ENCODE measurements around the gene SLC38A8.

Gene SLC38A8

GRCh38 chr16:84079664-84080063 lies 37.1 kb upstream of the SLC38A8 start:
- H3K36me3 ChIP-seq (ENCODE audit: control insufficient read depth, insufficient read depth, low read length): peaks cover 16% of the 10 kb centered on the region
- H3K27me3 ChIP-seq (replicated peaks; ENCODE audit: control insufficient read depth, insufficient read depth, low read length): no peaks in the 10 kb centered on the region
- H3K4me3 ChIP-seq (replicated peaks; ENCODE audit: low read depth, low read length): no peak overlapping the region
- no peak for DNase-seq (ENCODE audit: extremely low read depth, insufficient read length)
- TF ChIP-seq CTCF (IDR thresholded peaks at IDR 0.05; ENCODE audit: insufficient read depth, low read length, poor library complexity, severe bottlenecking): no peak

GRCh38 chr16:84075376-84075775 lies 32.8 kb upstream of the SLC38A8 start:
- H3K27me3 ChIP-seq (replicated peaks; ENCODE audit: control insufficient read depth, insufficient read depth, low read length): no peaks in the 10 kb centered on the region
- H3K36me3 ChIP-seq (ENCODE audit: control insufficient read depth, insufficient read depth, low read length): peaks cover 11% of the 10 kb centered on the region
- no peak for DNase-seq (ENCODE audit: extremely low read depth, insufficient read length)
- H3K4me3 ChIP-seq (replicated peaks; ENCODE audit: low read depth, low read length): no peak overlapping the region
- no peak for TF ChIP-seq CTCF (IDR thresholded peaks at IDR 0.05; ENCODE audit: insufficient read depth, low read length, poor library complexity, severe bottlenecking)

DNA sequence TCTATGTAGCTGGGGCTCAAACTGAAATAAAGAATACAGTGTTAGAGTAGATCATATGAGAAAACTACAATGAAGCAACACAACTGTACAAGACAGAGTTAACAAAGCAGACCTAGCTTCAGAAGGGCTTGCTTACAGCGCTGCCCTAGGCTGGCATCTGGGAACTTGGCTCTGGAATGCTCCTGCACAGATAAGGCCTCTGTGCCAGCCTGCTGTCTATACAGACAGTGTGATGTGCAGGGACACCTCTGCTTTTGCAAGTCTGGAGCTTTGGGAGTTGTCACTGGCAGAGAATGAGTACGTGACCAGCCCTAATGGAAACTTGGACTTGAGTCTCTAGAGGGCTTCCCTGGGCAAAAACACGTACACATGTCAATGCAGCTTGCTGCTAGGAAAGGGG lies 32.1 kb upstream of the SLC38A8 start:
- H3K4me3 ChIP-seq (replicated peaks; ENCODE audit: low read depth, low read length): no peak overlapping the region
- H3K27me3 ChIP-seq (replicated peaks; ENCODE audit: control insufficient read depth, insufficient read depth, low read length): no peaks in the 10 kb centered on the region
- peaks cover 12% of the 10 kb centered on the region for H3K36me3 ChIP-seq (ENCODE audit: control insufficient read depth, insufficient read depth, low read length)
- DNase-seq (ENCODE audit: extremely low read depth, insufficient read length): no peak
- no peak for TF ChIP-seq CTCF (IDR thresholded peaks at IDR 0.05; ENCODE audit: insufficient read depth, low read length, poor library complexity, severe bottlenecking)

GRCh38 chr16:84072014-84072413 lies 29.4 kb upstream of the SLC38A8 start:
- no peak for TF ChIP-seq CTCF (IDR thresholded peaks at IDR 0.05; ENCODE audit: insufficient read depth, low read length, poor library complexity, severe bottlenecking)
- Histone ChIP-seq H3K36me3 (ENCODE audit: control insufficient read depth, insufficient read depth, low read length) (peaks cover 27% of the 10 kb centered on the region), H3K4me3 (replicated peaks; ENCODE audit: low read depth, low read length) (no peak overlapping the region), H3K27me3 (replicated peaks; ENCODE audit: control insufficient read depth, insufficient read depth, low read length) (no peaks in the 10 kb centered on the region)
- no peak for DNase-seq (ENCODE audit: extremely low read depth, insufficient read length)

DNA sequence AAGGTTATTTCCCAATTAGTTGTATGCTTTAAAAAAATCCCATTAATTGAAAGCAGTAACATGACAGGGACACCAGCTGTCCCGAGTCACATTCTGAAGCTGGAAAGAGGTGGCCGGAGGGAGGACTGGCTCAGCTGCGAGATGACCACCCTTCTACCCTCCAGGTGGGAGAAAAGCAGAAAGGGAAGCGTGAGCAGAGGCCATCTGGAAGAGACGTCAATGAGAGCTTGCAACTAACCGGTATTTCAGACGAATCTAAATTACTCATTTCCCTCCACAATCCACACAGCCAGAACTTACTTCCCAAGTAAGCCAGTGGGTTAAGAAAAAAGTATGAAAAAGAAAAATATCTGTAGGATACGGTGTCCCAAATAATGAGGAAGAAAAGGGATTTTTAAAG lies 28.5 kb upstream of the SLC38A8 start:
- Histone ChIP-seq H3K36me3 (ENCODE audit: control insufficient read depth, insufficient read depth, low read length) (peaks cover 30% of the 10 kb centered on the region), H3K27me3 (replicated peaks; ENCODE audit: control insufficient read depth, insufficient read depth, low read length) (no peaks in the 10 kb centered on the region), H3K4me3 (replicated peaks; ENCODE audit: low read depth, low read length) (no peak overlapping the region)
- no peak for TF ChIP-seq CTCF (IDR thresholded peaks at IDR 0.05; ENCODE audit: insufficient read depth, low read length, poor library complexity, severe bottlenecking)
- no peak for DNase-seq (ENCODE audit: extremely low read depth, insufficient read length)

DNA sequence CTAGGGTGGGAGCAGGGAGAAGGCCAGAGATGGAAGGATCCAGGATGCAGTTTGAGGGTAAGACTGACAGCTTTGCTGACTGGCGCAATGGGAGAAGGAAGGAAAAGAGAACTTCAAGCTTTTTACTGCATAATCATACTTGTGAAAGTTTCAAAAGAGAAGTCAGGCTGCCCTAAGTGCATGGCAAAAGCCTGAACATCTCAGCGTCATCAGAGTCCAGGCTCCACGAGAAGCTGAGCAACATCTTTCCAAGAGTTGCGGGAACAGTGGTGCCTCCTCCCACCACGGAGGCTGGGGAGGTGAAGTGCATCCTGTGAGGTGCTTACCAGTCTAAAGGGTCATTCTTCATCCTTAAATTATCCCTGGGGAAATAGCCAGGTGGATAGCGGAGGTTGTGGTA lies 26.9 kb upstream of the SLC38A8 start:
- DNase-seq (ENCODE audit: extremely low read depth, insufficient read length): no peak
- H3K4me3 ChIP-seq (replicated peaks; ENCODE audit: low read depth, low read length): no peak overlapping the region
- no peaks in the 10 kb centered on the region for H3K27me3 ChIP-seq (replicated peaks; ENCODE audit: control insufficient read depth, insufficient read depth, low read length)
- peaks cover 29% of the 10 kb centered on the region for H3K36me3 ChIP-seq (ENCODE audit: control insufficient read depth, insufficient read depth, low read length)
- no peak for TF ChIP-seq CTCF (IDR thresholded peaks at IDR 0.05; ENCODE audit: insufficient read depth, low read length, poor library complexity, severe bottlenecking)

All from GM06990 (cell line).